ENCODE measurements around the gene SRC.

DNA sequence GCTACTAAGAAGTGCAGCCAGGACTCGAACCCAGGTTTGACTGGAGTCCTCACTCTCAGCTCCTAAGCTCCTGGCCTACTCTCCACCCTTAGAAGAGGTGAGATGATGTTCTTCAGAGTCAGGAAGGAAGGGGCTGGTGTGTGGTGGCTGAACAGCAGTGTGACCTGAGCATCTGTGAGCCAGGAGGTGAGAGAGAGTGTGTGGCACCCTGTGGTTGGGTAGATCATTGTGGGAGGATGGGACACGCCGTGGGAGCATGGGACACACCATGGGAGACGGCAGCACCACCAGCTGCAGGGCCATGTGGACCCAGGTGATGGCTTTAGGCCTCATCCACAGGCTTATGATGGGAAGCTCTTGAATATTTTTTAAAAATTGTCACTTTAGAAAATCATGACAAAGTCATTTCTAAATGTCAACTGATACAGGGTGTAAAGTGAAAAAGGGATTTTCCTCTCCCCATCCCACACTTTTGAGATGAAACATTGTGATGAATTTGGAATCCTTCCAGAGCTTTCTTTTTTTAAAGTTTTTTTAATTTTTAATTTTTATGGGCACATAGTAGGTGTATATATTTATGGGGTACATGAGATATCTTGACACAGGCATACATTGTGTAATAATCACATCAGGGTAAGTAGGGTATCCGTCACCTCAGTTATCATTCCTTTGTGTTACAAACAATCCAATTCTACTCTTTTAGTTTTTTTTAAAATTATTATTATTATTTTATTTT is 31.6 kb downstream of the SRC start:
- TF ChIP-seq GATA2 (IDR thresholded peaks at IDR 0.05; ENCODE audit: low read depth, low read length) (no peak), GATA3 (IDR thresholded peaks at IDR 0.05; ENCODE audit: low read depth, low read length) (no peak)

All from SH-SY5Y (cell line).